Thoracic aorta (tissue), 2 donors: ENCODE results near the gene STK4. TPM values are rescaled to one million over a fixed set of nuclear protein-coding genes. Genes with fewer than 3 reads are reported as not detected.

Source experiments
- ATAC-seq: fragments of 150-250 bp; one replicate; pipeline ENCODE4 v1.8.0; 2017; ENCODE audit warnings: low read depth; ENCODE audit not compliant: insufficient number of reproducible peaks, low FRiP score
- DNase-seq: peaks from one replicate; pipeline ENCODE4 v3.0.0-alpha.2; 2020; ENCODE audit warnings: low spot score
- H3K27ac ChIP-seq, 2 donors: fragments of 200-600 bp; sonication (generic); 1 replicate in 1 of 2; 2 replicates in 1 of 2; pipeline ENCODE4 v1.5.1; 2016; ENCODE audit warnings: mild to moderate bottlenecking in 2 of 2, moderate library complexity in 2 of 2
- H3K27me3 ChIP-seq: fragments of 200-600 bp; sonication (generic); replicated peaks from 2 replicates; pipeline ENCODE4 v1.6.0; 2016; ENCODE audit warnings: mild to moderate bottlenecking; ENCODE audit not compliant: insufficient read depth
- H3K36me3 ChIP-seq: fragments of 200-600 bp; sonication (generic); one replicate; pipeline ENCODE4 v1.5.1; 2016
- H3K4me1 ChIP-seq, 2 donors: fragments of 200-600 bp; sonication (generic); 1 replicate in 1 of 2; 2 replicates in 1 of 2; pipeline versions ENCODE4 v1.5.1 to v1.6.0; 2016; ENCODE audit warnings: low read depth in 2 of 2, mild to moderate bottlenecking in 1 of 2; ENCODE audit not compliant: control insufficient read depth in 1 of 2
- H3K4me3 ChIP-seq: fragments of 200-600 bp; sonication (generic); 2 replicates; pipeline ENCODE4 v1.5.1; 2016; ENCODE audit warnings: mild to moderate bottlenecking
- H3K9me3 ChIP-seq: fragments of 200-600 bp; sonication (generic); 2 replicates; pipeline ENCODE4 v1.5.1; 2016
- CTCF ChIP-seq: fragments of 200-600 bp; sonication (generic); IDR thresholded peaks from one replicate; pipeline ENCODE4 v1.5.1; 2019; ENCODE audit warnings: antibody characterized with exemption
- total RNA-seq, 2 donors: library from RNA; depleted of rRNA; stranded (reverse); fragments of >200 nt; gene quantifications; one replicate each; pipeline versions ENCODE4 v1.1.0 to v1.2.3, GENCODE V29; 2016

Gene STK4
- 10 to 100 TPM; 30.3 to 47.9 TPM for total RNA-seq

GRCh38 chr20:44966030-44966961 lies at the start of gene STK4:
STK4 (plus strand) TSS chr20:44966512; CDS start chr20:44966569, 57 bp downstream.
- Histone ChIP-seq H3K27ac (peak within 1 kb of the TSS; percentile 78 to 79), H3K27me3 (no peaks in the 10 kb centered on the region), H3K4me1 (peaks cover 0 to 36% of the 10 kb centered on the region in 2 donors), H3K36me3 (no peaks in the 10 kb centered on the region), H3K9me3 (no peaks in the 10 kb centered on the region), H3K4me3 (peak within 1 kb of the TSS; percentile 92)
- peak; percentile 62 for DNase-seq
- peak; percentile 37 for TF ChIP-seq CTCF
- ATAC-seq = peak; percentile 95

GRCh38 chr20:44916586-44916985 lies 49.7 kb upstream of the STK4 start:
- Histone ChIP-seq H3K27me3 (no peaks in the 10 kb centered on the region), H3K9me3 (no peaks in the 10 kb centered on the region), H3K4me3 (no peak overlapping the region), H3K27ac (no peak overlapping the region), H3K36me3 (peaks cover 5% of the 10 kb centered on the region), H3K4me1 (no peaks in the 10 kb centered on the region)
- DNase-seq (no peak), ATAC-seq (no peak)
- TF ChIP-seq CTCF = no peak

DNA sequence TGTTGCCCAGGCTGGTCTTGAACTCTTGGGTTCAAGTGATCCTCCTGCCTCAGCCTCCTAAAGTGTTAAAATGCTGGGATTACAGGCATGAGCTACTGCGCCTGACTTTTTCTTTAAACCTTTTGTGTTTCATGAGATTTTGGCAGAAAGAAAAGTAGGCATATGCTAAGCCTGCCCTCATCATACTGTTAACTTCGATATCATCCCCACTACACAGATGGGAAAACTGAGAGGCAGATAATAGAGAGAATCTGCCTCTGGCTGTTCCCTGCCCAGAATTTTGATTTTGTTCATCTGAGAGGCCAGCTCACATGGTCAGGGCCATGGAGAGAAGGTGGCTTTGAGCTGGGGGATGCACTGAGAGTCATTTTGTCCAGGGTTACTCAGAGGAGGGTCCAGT lies 48.9 kb upstream of the STK4 start:
- Histone ChIP-seq H3K4me1 (no peaks in the 10 kb centered on the region), H3K27me3 (no peaks in the 10 kb centered on the region), H3K4me3 (no peak overlapping the region), H3K27ac (no peak overlapping the region), H3K36me3 (peaks cover 5% of the 10 kb centered on the region), H3K9me3 (no peaks in the 10 kb centered on the region)
- DNase-seq (no peak), ATAC-seq (no peak)
- TF ChIP-seq CTCF = no peak

DNA sequence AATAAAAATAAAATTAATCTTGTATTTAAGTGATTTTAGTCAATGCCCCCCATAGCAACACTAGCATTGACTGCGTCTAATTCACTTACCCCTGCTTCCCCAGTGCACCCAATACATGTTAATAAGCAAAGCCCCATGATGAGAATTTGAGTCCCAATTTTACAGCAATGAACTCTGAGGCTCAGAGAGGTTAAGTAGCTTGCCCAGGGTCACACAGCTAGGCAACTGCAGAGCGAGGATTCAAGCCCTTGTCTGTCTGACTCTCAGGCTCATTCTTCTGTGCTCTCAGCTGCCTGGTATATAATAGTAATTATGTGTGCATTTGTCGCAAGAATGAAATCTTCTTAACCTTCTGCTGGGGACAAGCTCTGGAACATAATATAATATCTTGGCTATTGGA lies 48.0 kb upstream of the STK4 start:
- H3K36me3 ChIP-seq = peaks cover 1% of the 10 kb centered on the region
- no peak overlapping the region for H3K27ac ChIP-seq
- no peaks in the 10 kb centered on the region for H3K9me3 ChIP-seq
- ATAC-seq = no peak
- no peaks in the 10 kb centered on the region for H3K27me3 ChIP-seq
- no peaks in the 10 kb centered on the region for H3K4me1 ChIP-seq
- no peak for TF ChIP-seq CTCF
- DNase-seq = no peak
- H3K4me3 ChIP-seq = no peak overlapping the region

DNA sequence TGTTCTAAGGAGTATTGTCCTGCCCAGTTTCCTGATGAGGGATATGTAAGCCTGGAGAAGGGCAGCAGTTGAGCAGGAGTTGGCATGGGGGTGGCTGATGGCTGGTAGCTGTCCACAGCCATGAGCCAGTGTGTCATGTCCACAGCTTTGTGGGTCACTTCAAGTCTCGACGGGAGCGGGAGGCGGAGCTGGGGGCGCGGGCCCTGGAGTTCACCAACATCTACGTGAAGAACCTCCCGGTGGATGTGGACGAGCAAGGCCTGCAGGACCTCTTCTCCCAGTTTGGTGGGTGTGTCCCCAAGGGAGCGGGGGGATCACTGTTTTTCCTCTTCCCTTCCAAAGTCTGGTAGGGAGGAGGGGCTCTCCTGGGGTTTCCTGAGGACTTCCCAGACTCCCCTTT lies 47.6 kb upstream of the STK4 start:
- no peak for DNase-seq
- ATAC-seq = no peak
- TF ChIP-seq CTCF = no peak
- no peak overlapping the region for H3K4me3 ChIP-seq
- H3K27me3 ChIP-seq = no peaks in the 10 kb centered on the region
- H3K36me3 ChIP-seq = no peaks in the 10 kb centered on the region
- no peaks in the 10 kb centered on the region for H3K9me3 ChIP-seq
- H3K4me1 ChIP-seq = no peaks in the 10 kb centered on the region
- no peak overlapping the region for H3K27ac ChIP-seq
